Gastrocnemius medialis (tissue), 4 donors: ENCODE measurements around the gene CLPSL2. TPM values are rescaled to one million over a fixed set of nuclear protein-coding genes. Genes with fewer than 3 reads are reported as not detected.

ENCODE experiments used
- ATAC-seq, 2 donors: fragments of 150-250 bp; one replicate each; pipeline ENCODE4 v1.9.1; 2016
- DNase-seq, 2 donors: peaks; one replicate each; pipeline ENCODE4 v3.0.0-alpha.2; 2019
- H3K27ac ChIP-seq, 4 donors: fragments of 200-600 bp; sonication (generic); 1 replicate in 1 of 4; 2 replicates in 3 of 4; pipeline ENCODE4 v1.5.1; 2016 to 2018; ENCODE audit warnings: mild to moderate bottlenecking in 2 of 4, moderate library complexity in 1 of 4
- H3K27me3 ChIP-seq, 3 donors: fragments of 200-600 bp; sonication (generic) in 2 of 3; 1 replicate in 1 of 3; 2 replicates in 2 of 3; pipeline versions ENCODE4 v1.5.1 to v1.6.0; 2016 to 2019; ENCODE audit warnings: mild to moderate bottlenecking in 1 of 3, moderate library complexity in 1 of 3
- H3K36me3 ChIP-seq, 2 donors: fragments of 200-600 bp; sonication (generic) in 1 of 2; one replicate each; pipeline ENCODE4 v1.5.1; 2017 to 2018
- H3K4me1 ChIP-seq, 2 donors: fragments of 200-600 bp; sonication (generic) in 1 of 2; one replicate each; pipeline ENCODE4 v1.5.1; 2016 to 2017; ENCODE audit warnings: mild to moderate bottlenecking in 2 of 2
- H3K4me3 ChIP-seq, 4 donors: fragments of 200-600 bp; sonication (generic) in 3 of 4; 1 replicate in 1 of 4; 2 replicates in 3 of 4; pipeline ENCODE4 v1.5.1; 2016 to 2019; ENCODE audit warnings: mild to moderate bottlenecking in 2 of 4
- H3K9me3 ChIP-seq, 3 donors: fragments of 200-600 bp; sonication (generic) in 2 of 3; 1 replicate in 1 of 3; 2 replicates in 2 of 3; pipeline ENCODE4 v1.5.1; 2016 to 2019
- POLR2A ChIP-seq, 2 donors: fragments of 450-650 bp; IDR thresholded peaks; one replicate each; pipeline ENCODE4 v1.6.1; 2017; ENCODE audit warnings: antibody characterized with exemption in 2 of 2, mild to moderate bottlenecking in 2 of 2, moderate library complexity in 2 of 2
- in situ Hi-C, 4 donors: fragments of 200-750 bp; cut with MboI; loops; one replicate each; pipeline versions ENCODE4 v1.15.0 to v1.8.0; 2017; ENCODE audit warnings: low sequenced_read_pairs in 4 of 4
- intact Hi-C: fragments of 100-400 bp; cut with DNase I; formaldehyde crosslinking; loops from one replicate; pipeline ENCODE4 v1.15.1; 2023; ENCODE audit warnings: low total_unique reads
- total RNA-seq, 4 donors: library from RNA; depleted of rRNA; stranded (reverse); fragments of >200 nt; gene quantifications; one replicate each; pipeline versions ENCODE4 v1.1.0 to v1.2.3, GENCODE V29; 2016
- TF ChIP-seq, protein P1 (sequence below), 5 experiments: fragments of 450-650 bp in 3 of 5; fragments of 200-600 bp in 2 of 5; sonication (generic) in 2 of 5; IDR thresholded peaks in 4 of 5; conservative IDR thresholded peaks in 1 of 5; 1 replicate in 4 of 5; 2 replicates in 1 of 5; pipeline ENCODE4 v1.5.1; 2016 to 2019; ENCODE audit warnings: antibody characterized with exemption in 5 of 5, mild to moderate bottlenecking in 3 of 5, moderate library complexity in 3 of 5

Gene CLPSL2
- total RNA-seq, 4 donors from 2014 or later: not detected

DNA sequence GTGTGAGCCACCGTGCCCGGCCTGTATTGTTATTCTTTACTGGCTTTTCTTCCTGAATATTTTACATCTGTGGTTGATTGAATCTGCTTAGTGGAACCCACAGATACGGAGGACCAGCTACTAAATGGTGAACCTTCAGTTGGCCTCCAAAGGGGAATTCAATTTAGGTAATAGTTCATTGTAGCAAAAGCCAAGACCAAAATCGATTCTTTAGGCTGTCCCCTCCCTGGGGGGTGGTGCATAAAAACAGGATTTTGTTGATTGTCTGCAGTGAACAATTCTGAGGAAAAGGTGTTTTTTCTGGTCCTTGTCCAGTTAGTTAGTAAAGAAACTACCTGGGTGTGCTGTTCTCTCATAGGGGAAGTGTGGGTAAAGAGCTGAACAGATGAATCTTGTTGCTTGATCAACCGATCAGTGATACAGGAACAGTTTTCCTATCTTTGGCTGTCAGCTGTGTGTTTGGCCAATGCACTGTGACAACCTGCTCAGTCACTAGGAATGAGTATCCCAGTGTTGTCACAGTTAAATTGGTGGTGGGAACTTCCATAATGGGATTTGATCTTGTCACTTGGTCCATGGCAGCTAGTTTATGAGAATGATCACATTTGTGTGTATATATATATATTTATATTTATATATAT lies 48.3 kb downstream of the CLPSL2 start:
- Histone ChIP-seq H3K4me3 (no peak overlapping the region), H3K4me1 (no peaks in the 10 kb centered on the region), H3K27ac (no peak overlapping the region), H3K27me3 (no peaks in the 10 kb centered on the region), H3K9me3 (no peaks in the 10 kb centered on the region), H3K36me3 (no peaks in the 10 kb centered on the region)
- in situ Hi-C loops: no loop called here
- no peak for DNase-seq
- no peak for TF ChIP-seq POLR2A (IDR thresholded peaks at IDR 0.05)
- TF ChIP-seq, protein P1, sequence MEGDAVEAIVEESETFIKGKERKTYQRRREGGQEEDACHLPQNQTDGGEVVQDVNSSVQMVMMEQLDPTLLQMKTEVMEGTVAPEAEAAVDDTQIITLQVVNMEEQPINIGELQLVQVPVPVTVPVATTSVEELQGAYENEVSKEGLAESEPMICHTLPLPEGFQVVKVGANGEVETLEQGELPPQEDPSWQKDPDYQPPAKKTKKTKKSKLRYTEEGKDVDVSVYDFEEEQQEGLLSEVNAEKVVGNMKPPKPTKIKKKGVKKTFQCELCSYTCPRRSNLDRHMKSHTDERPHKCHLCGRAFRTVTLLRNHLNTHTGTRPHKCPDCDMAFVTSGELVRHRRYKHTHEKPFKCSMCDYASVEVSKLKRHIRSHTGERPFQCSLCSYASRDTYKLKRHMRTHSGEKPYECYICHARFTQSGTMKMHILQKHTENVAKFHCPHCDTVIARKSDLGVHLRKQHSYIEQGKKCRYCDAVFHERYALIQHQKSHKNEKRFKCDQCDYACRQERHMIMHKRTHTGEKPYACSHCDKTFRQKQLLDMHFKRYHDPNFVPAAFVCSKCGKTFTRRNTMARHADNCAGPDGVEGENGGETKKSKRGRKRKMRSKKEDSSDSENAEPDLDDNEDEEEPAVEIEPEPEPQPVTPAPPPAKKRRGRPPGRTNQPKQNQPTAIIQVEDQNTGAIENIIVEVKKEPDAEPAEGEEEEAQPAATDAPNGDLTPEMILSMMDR (IDR thresholded peaks at IDR 0.05 in 4 of 5, conservative IDR thresholded peaks at IDR 0.05 in 1 of 5): no peak
- intact Hi-C loops: no loop called here
- no peak for ATAC-seq

Other genes with a start within 250 kb of the CLPSL2 start
- gene FKBP5, start 87.7 kb upstream of the CLPSL2 start, total RNA-seq: 1,000 to 10,000 TPM in 2 of 4 donors, 100 to 1,000 TPM in 2; 665 to 1,753 (median 1,205) TPM
- gene ARMC12, start 39.6 kb upstream of the CLPSL2 start, total RNA-seq: 1 to 10 TPM in 1 of 4 donors, not detected in 3; 6.2 TPM
- gene CLPSL1, start 4.4 kb downstream of the CLPSL2 start, total RNA-seq: not detected
- gene CLPS, start 20.7 kb downstream of the CLPSL2 start, total RNA-seq: not detected
- not detected for gene LHFPL5, start 28.8 kb downstream of the CLPSL2 start, total RNA-seq
- 100 to 1,000 TPM in 1 of 4 donors, 10 to 100 TPM in 3; 38.2 to 104 (median 56.7) TPM for gene SRPK1, start 144.5 kb downstream of the CLPSL2 start, total RNA-seq
- under 1 TPM in 1 of 4 donors, not detected in 3; 0.11 TPM for gene SLC26A8, start 248.0 kb downstream of the CLPSL2 start, total RNA-seq